SJCRH30 (cell line): ENCODE measurements around the gene CSNK2A3. TPM values are rescaled to one million over a fixed set of nuclear protein-coding genes. Genes with fewer than 3 reads are reported as not detected.

Source experiments
- DNase-seq, 2 experiments: peaks; one replicate each; pipeline ENCODE4 v3.0.0-alpha.2; 2015 to 2020
- H3K27ac ChIP-seq: fragments of 250-450 bp; sonication (Bioruptor Pico); 2 replicates; pipeline ENCODE4 v1.5.1; 2020; ENCODE audit warnings: mild to moderate bottlenecking, moderate library complexity
- H3K27me3 ChIP-seq: fragments of 250-450 bp; sonication (Bioruptor Pico); 2 replicates; pipeline ENCODE4 v1.5.1; 2020; ENCODE audit warnings: mild to moderate bottlenecking, moderate library complexity
- H3K36me3 ChIP-seq: fragments of 250-450 bp; sonication (Bioruptor Pico); 2 replicates; pipeline ENCODE4 v1.5.1; 2020; ENCODE audit warnings: mild to moderate bottlenecking, moderate library complexity
- H3K4me1 ChIP-seq: fragments of 250-450 bp; sonication (Bioruptor Pico); 2 replicates; pipeline ENCODE4 v1.5.1; 2020; ENCODE audit warnings: mild to moderate bottlenecking, moderate library complexity
- H3K4me3 ChIP-seq: fragments of 250-450 bp; sonication (Bioruptor Pico); 2 replicates; pipeline ENCODE4 v1.5.1; 2020; ENCODE audit warnings: mild to moderate bottlenecking, moderate library complexity
- H3K9me3 ChIP-seq: fragments of 250-450 bp; sonication (Bioruptor Pico); replicated peaks from 2 replicates; pipeline ENCODE4 v1.5.1; 2020; ENCODE audit warnings: mild to moderate bottlenecking, moderate library complexity
- total RNA-seq: library from RNA; depleted of rRNA; stranded (reverse); fragments of >200 nt; shearing (Covaris generic); gene quantifications from 2 replicates; pipeline ENCODE4 v1.2.3, GENCODE V29; 2014

The CSNK2A3 gene
- total RNA-seq, 1 experiment from 2014 or later, result 3.3 TPM

GRCh38 chr11:11387207-11387606 lies 34.2 kb upstream of the CSNK2A3 start:
- H3K4me3 ChIP-seq, result no peak overlapping the region
- no peaks in the 10 kb centered on the region for H3K9me3 ChIP-seq
- 0 out of 2 replicates have a peak, but pooled peaks cover 3% of the 10 kb centered on the region for H3K4me1 ChIP-seq
- DNase-seq, result no peak
- H3K27ac ChIP-seq, result no peak overlapping the region
- no peaks in the 10 kb centered on the region for H3K36me3 ChIP-seq
- H3K27me3 ChIP-seq, result no peaks in the 10 kb centered on the region

- no peak for DNase-seq
- Histone ChIP-seq H3K4me3 (no peak overlapping the region), H3K27me3 (no peaks in the 10 kb centered on the region)
These were observed 31.8 kb upstream of the CSNK2A3 start for GRCh38 chr11:11384829-11385228.

GRCh38 chr11:11383995-11384394 lies 30.9 kb upstream of the CSNK2A3 start:
- Histone ChIP-seq H3K27me3 (no peaks in the 10 kb centered on the region), H3K27ac (no peak overlapping the region), H3K4me3 (no peak overlapping the region), H3K4me1 (0 out of 2 replicates have a peak, but pooled peaks cover 3% of the 10 kb centered on the region), H3K36me3 (no peaks in the 10 kb centered on the region), H3K9me3 (no peaks in the 10 kb centered on the region)
- no peak for DNase-seq

More at GRCh38 chr11:11384829-11385228, 31.8 kb upstream of the CSNK2A3 start:
- Histone ChIP-seq H3K4me1 (0 out of 2 replicates have a peak, but pooled peaks cover 3% of the 10 kb centered on the region), H3K27ac (no peak overlapping the region), H3K36me3 (no peaks in the 10 kb centered on the region), H3K9me3 (no peaks in the 10 kb centered on the region)

GRCh38 chr11:11382858-11383532 lies 29.9 kb upstream of the CSNK2A3 start:
- no peaks in the 10 kb centered on the region for H3K36me3 ChIP-seq
- H3K27ac ChIP-seq, result no peak overlapping the region
- H3K9me3 ChIP-seq, result no peaks in the 10 kb centered on the region
- no peak overlapping the region for H3K4me3 ChIP-seq
- peak in 1 of 2 experiments; percentile 42 for DNase-seq
- H3K27me3 ChIP-seq, result no peaks in the 10 kb centered on the region
- H3K4me1 ChIP-seq, result no peaks in the 10 kb centered on the region

GRCh38 chr11:11381471-11382105 lies 28.5 kb upstream of the CSNK2A3 start:
- Histone ChIP-seq H3K27me3 (no peaks in the 10 kb centered on the region), H3K27ac (no peak overlapping the region), H3K4me1 (no peaks in the 10 kb centered on the region), H3K36me3 (no peaks in the 10 kb centered on the region), H3K9me3 (no peaks in the 10 kb centered on the region), H3K4me3 (no peak overlapping the region)
- DNase-seq, result no peak

GRCh38 chr11:11380883-11381282 lies 27.8 kb upstream of the CSNK2A3 start:
- H3K4me3 ChIP-seq, result no peak overlapping the region
- H3K27me3 ChIP-seq, result no peaks in the 10 kb centered on the region
- no peaks in the 10 kb centered on the region for H3K9me3 ChIP-seq
- no peaks in the 10 kb centered on the region for H3K4me1 ChIP-seq
- H3K36me3 ChIP-seq, result no peaks in the 10 kb centered on the region
- DNase-seq, result no peak
- no peak overlapping the region for H3K27ac ChIP-seq

- Histone ChIP-seq H3K27ac (no peak overlapping the region), H3K4me3 (no peak overlapping the region), H3K9me3 (no peaks in the 10 kb centered on the region), H3K27me3 (no peaks in the 10 kb centered on the region), H3K36me3 (no peaks in the 10 kb centered on the region), H3K4me1 (no peaks in the 10 kb centered on the region)
- no peak for DNase-seq
These were observed 27.3 kb upstream of the CSNK2A3 start for GRCh38 chr11:11380340-11380739.

- Histone ChIP-seq H3K9me3 (no peaks in the 10 kb centered on the region), H3K4me3 (no peak overlapping the region), H3K36me3 (no peaks in the 10 kb centered on the region), H3K27ac (no peak overlapping the region), H3K4me1 (no peaks in the 10 kb centered on the region), H3K27me3 (no peaks in the 10 kb centered on the region)
- DNase-seq, result no peak
These were observed 26.6 kb upstream of the CSNK2A3 start for GRCh38 chr11:11379661-11380060.

- no peaks in the 10 kb centered on the region for H3K9me3 ChIP-seq
- no peaks in the 10 kb centered on the region for H3K4me1 ChIP-seq
- H3K27me3 ChIP-seq, result no peaks in the 10 kb centered on the region
- no peak overlapping the region for H3K4me3 ChIP-seq
- no peaks in the 10 kb centered on the region for H3K36me3 ChIP-seq
- no peak for DNase-seq
- H3K27ac ChIP-seq, result no peak overlapping the region
These were observed 25.3 kb upstream of the CSNK2A3 start for GRCh38 chr11:11378184-11378940.

GRCh38 chr11:11374358-11375148 lies 21.5 kb upstream of the CSNK2A3 start:
- DNase-seq, result no peak
- H3K27me3 ChIP-seq, result no peaks in the 10 kb centered on the region
- no peaks in the 10 kb centered on the region for H3K36me3 ChIP-seq
- no peaks in the 10 kb centered on the region for H3K9me3 ChIP-seq
- H3K4me1 ChIP-seq, result no peaks in the 10 kb centered on the region
- H3K4me3 ChIP-seq, result no peak overlapping the region
- H3K27ac ChIP-seq, result no peak overlapping the region

GRCh38 chr11:11373934-11374333 lies 20.9 kb upstream of the CSNK2A3 start:
- no peak for DNase-seq
- H3K36me3 ChIP-seq, result no peaks in the 10 kb centered on the region
- no peaks in the 10 kb centered on the region for H3K4me1 ChIP-seq
- H3K9me3 ChIP-seq, result no peaks in the 10 kb centered on the region
- no peaks in the 10 kb centered on the region for H3K27me3 ChIP-seq
- no peak overlapping the region for H3K4me3 ChIP-seq
- no peak overlapping the region for H3K27ac ChIP-seq

GRCh38 chr11:11372461-11372860 lies 19.4 kb upstream of the CSNK2A3 start:
- no peaks in the 10 kb centered on the region for H3K27me3 ChIP-seq
- H3K36me3 ChIP-seq, result no peaks in the 10 kb centered on the region
- no peak overlapping the region for H3K4me3 ChIP-seq
- DNase-seq, result no peak
- no peaks in the 10 kb centered on the region for H3K9me3 ChIP-seq
- no peaks in the 10 kb centered on the region for H3K4me1 ChIP-seq
- H3K27ac ChIP-seq, result no peak overlapping the region

- Histone ChIP-seq H3K4me1 (no peaks in the 10 kb centered on the region), H3K27me3 (no peaks in the 10 kb centered on the region), H3K9me3 (no peaks in the 10 kb centered on the region), H3K4me3 (no peak overlapping the region), H3K27ac (no peak overlapping the region), H3K36me3 (no peaks in the 10 kb centered on the region)
- no peak for DNase-seq
These were observed 17.9 kb upstream of the CSNK2A3 start for GRCh38 chr11:11370962-11371303.

- no peak overlapping the region for H3K27ac ChIP-seq
- DNase-seq, result no peak
These were observed 17.4 kb upstream of the CSNK2A3 start for GRCh38 chr11:11370255-11370961.

More at GRCh38 chr11:11370255-11370961, 17.4 kb upstream of the CSNK2A3 start:
- H3K36me3 ChIP-seq, result no peaks in the 10 kb centered on the region
- no peak overlapping the region for H3K4me3 ChIP-seq
- H3K9me3 ChIP-seq, result no peaks in the 10 kb centered on the region
- no peaks in the 10 kb centered on the region for H3K27me3 ChIP-seq
- no peaks in the 10 kb centered on the region for H3K4me1 ChIP-seq
